GM12864 (cell line): Measurements from ENCODE around the gene SOX18.

Experiments used
- DNase-seq: peaks from one replicate; pipeline ENCODE4 v3.0.0-alpha.2; 2011; ENCODE audit warnings: low read depth
- H3K4me3 ChIP-seq: 2 replicates; pipeline ENCODE4 v1.5.1; 2011; ENCODE audit warnings: mild to moderate bottlenecking, low read depth, low read length, control low read depth
- CTCF ChIP-seq: IDR thresholded peaks from 2 replicates; pipeline ENCODE4 v1.5.1; 2011; ENCODE audit warnings: low read depth, mild to moderate bottlenecking, moderate library complexity, low read length, control low read depth, inconsistent platforms; ENCODE audit errors: missing control alignments

Gene SOX18

GRCh38 chr20:64076061-64076997, 26.9 kb upstream of the SOX18 start:
- no peak for TF ChIP-seq CTCF
- DNase-seq = no peak
- H3K4me3 ChIP-seq = peak overlapping the region; percentile 92

- no peak overlapping the region for H3K4me3 ChIP-seq
- no peak for TF ChIP-seq CTCF
- DNase-seq = no peak
These were observed 26.1 kb upstream of the SOX18 start for GRCh38 chr20:64075556-64075955.

- TF ChIP-seq CTCF = no peak
- H3K4me3 ChIP-seq = no peak overlapping the region
- no peak for DNase-seq
These were observed 25.5 kb upstream of the SOX18 start for GRCh38 chr20:64074963-64075362.

- no peak overlapping the region for H3K4me3 ChIP-seq
- no peak for DNase-seq
- no peak for TF ChIP-seq CTCF
These were observed 24.8 kb upstream of the SOX18 start for GRCh38 chr20:64074184-64074789.

- no peak for DNase-seq
- H3K4me3 ChIP-seq = no peak overlapping the region
- no peak for TF ChIP-seq CTCF
These were observed 24.2 kb upstream of the SOX18 start for GRCh38 chr20:64073476-64074183.

- TF ChIP-seq CTCF = no peak
- H3K4me3 ChIP-seq = no peak overlapping the region
- no peak for DNase-seq
These were observed 23.1 kb upstream of the SOX18 start for GRCh38 chr20:64072498-64073063.
